OCI-LY7 (cell line): ENCODE data around the gene P2RX5.
A peak's percentile ranks its signal among the peaks of the same experiment; 100 is the strongest.

Source experiments
- EZH2phosphoT487 ChIP-seq: fragments of 200-600 bp; sonication (generic); IDR thresholded peaks from 2 replicates; pipeline ENCODE4 v1.6.1; 2018; ENCODE audit warnings: low read depth, borderline replicate concordance, mild to moderate bottlenecking, mixed run types, antibody characterized with exemption, low read length, moderate library complexity, mixed read lengths
- TF ChIP-seq, protein P1 (sequence below): fragments of 200-600 bp; sonication (generic); conservative IDR thresholded peaks from 2 replicates; pipeline ENCODE4 v1.5.1; 2014; ENCODE audit warnings: mild to moderate bottlenecking, antibody characterized with exemption, low read length, moderate library complexity, mixed read lengths

DNA sequence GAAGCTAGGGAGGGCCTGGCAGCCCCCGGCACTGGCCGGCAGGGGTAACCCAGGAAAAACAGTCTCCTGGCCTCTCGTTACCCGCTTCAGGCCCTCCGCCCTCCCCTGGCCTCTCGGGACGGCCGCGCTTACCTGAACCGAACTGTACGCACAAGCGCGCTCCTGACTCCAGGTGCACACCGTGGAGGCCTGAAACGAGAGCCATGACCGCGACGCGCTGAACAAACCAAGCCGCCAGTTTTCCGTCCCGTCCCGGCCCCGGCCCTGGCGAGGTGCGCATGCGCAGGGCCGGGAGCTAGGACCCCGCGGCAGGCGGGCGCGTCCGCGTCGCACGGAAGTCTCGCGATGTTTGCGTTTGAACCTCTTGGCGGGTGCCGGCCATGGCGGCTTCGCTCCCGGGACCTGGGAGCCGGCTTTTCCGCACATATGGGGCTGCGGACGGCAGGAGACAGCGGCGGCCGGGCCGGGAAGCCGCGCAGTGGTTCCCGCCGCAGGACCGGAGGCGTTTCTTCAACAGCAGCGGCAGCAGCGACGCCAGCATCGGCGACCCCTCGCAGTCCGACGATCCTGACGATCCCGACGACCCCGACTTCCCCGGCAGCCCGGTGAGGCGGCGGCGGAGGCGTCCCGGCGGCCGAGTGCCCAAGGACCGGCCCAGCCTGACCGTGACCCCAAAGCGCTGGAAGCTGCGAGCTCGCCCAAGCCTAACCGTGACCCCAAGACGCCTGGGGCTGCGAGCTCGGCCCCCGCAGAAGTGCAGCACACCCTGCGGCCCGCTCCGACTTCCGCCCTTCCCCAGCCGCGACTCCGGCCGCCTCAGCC is 27.8 kb upstream of the P2RX5 start, which contains the start of gene HASPIN:
- TF ChIP-seq, protein P1, sequence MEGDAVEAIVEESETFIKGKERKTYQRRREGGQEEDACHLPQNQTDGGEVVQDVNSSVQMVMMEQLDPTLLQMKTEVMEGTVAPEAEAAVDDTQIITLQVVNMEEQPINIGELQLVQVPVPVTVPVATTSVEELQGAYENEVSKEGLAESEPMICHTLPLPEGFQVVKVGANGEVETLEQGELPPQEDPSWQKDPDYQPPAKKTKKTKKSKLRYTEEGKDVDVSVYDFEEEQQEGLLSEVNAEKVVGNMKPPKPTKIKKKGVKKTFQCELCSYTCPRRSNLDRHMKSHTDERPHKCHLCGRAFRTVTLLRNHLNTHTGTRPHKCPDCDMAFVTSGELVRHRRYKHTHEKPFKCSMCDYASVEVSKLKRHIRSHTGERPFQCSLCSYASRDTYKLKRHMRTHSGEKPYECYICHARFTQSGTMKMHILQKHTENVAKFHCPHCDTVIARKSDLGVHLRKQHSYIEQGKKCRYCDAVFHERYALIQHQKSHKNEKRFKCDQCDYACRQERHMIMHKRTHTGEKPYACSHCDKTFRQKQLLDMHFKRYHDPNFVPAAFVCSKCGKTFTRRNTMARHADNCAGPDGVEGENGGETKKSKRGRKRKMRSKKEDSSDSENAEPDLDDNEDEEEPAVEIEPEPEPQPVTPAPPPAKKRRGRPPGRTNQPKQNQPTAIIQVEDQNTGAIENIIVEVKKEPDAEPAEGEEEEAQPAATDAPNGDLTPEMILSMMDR = 0 out of 2 replicates have a peak, but pooled peaks have one; percentile 0
- no peak for TF ChIP-seq EZH2phosphoT487
